Measurements from ENCODE around the gene ARMH4. TPM values are rescaled to one million over a fixed set of nuclear protein-coding genes. Genes with fewer than 3 reads are reported as not detected.

ARMH4 gene
- polyA plus RNA-seq, 1 donor (not counting 4 experiments of a cell fraction or from before 2014, with no cell fraction given) = 0.56 TPM

- Histone ChIP-seq H3K27ac (ENCODE audit: control insufficient read depth, insufficient read depth, low read length) (peak overlapping the region; percentile 26), H2AFZ (ENCODE audit: control insufficient read depth, low read length) (peak overlapping the region; percentile 87)
These were observed 19.1 kb upstream of the ARMH4 start for GRCh38 chr14:58171090-58171489.

GRCh38 chr14:58167891-58168290, 15.9 kb upstream of the ARMH4 start:
- Histone ChIP-seq H3K9me3 (ENCODE audit: control insufficient read depth, low read depth, low read length) (no peaks in the 10 kb centered on the region), H3K4me3 (ENCODE audit: control insufficient read depth in 2 of 3, extremely low read depth in 1 of 3, insufficient read depth in 2 of 3, low read depth in 1 of 3, low read length in 3 of 3) (no peak overlapping the region), H3K36me3 (ENCODE audit: control insufficient read depth in 2 of 2, extremely low read depth in 1 of 2, insufficient read depth in 2 of 2, low read length in 2 of 2) (no peaks in the 10 kb centered on the region), H3K4me2 (ENCODE audit: control insufficient read depth, extremely low read depth, insufficient read depth, low read depth, low read length) (no peak overlapping the region), H3K4me1 (ENCODE audit: control insufficient read depth, extremely low read depth, insufficient read depth, low read length) (peaks cover 22% of the 10 kb centered on the region), H3K79me2 (ENCODE audit: control insufficient read depth, insufficient read depth, low read length) (no peaks in the 10 kb centered on the region), H3K9ac (ENCODE audit: control insufficient read depth, extremely low read depth, insufficient read depth, low read length) (no peak overlapping the region), H4K20me1 (ENCODE audit: control insufficient read depth, extremely low read depth, insufficient read depth, low read length) (no peaks in the 10 kb centered on the region), H3K9me1 (ENCODE audit: control insufficient read depth, extremely low read depth, insufficient read depth, low read length) (no peaks in the 10 kb centered on the region), H3K27me3 (ENCODE audit: control insufficient read depth, extremely low read depth, insufficient read depth, low read length) (no peaks in the 10 kb centered on the region), H3K27ac (ENCODE audit: control insufficient read depth, insufficient read depth, low read length) (no peak overlapping the region), H2AFZ (ENCODE audit: control insufficient read depth, low read length) (no peak overlapping the region)
- TF ChIP-seq EZH2 (IDR thresholded peaks at IDR 0.05; ENCODE audit: low read length) (no peak), CTCF (optimal IDR thresholded peaks at IDR 0.05 in 1 of 3, IDR thresholded peaks at IDR 0.05 in 1 of 3, conservative IDR thresholded peaks at IDR 0.05 in 1 of 3; ENCODE audit: extremely low read depth in 1 of 3, insufficient read depth in 2 of 3, low read length in 3 of 3) (no peak)
- FAIRE-seq = no peak
- dilution Hi-C loops (cut with MboI; ENCODE audit: extremely low pct_ligation_motif_present, low sequenced_read_pairs) = no loop called here
- DNase-seq (ENCODE audit: low read depth, low spot score) = no peak

More at GRCh38 chr14:58171090-58171489, 19.1 kb upstream of the ARMH4 start:
- H3K36me3 ChIP-seq (ENCODE audit: control insufficient read depth in 2 of 2, extremely low read depth in 1 of 2, insufficient read depth in 2 of 2, low read length in 2 of 2) = no peaks in the 10 kb centered on the region
- peak overlapping the region in 2 of 3 experiments; percentile 13 to 38 for H3K4me3 ChIP-seq (ENCODE audit: control insufficient read depth in 2 of 3, extremely low read depth in 1 of 3, insufficient read depth in 2 of 3, low read depth in 1 of 3, low read length in 3 of 3)
- peak overlapping the region; percentile 74 for H3K4me2 ChIP-seq (ENCODE audit: control insufficient read depth, extremely low read depth, insufficient read depth, low read depth, low read length)
- peaks cover 15% of the 10 kb centered on the region for H3K4me1 ChIP-seq (ENCODE audit: control insufficient read depth, extremely low read depth, insufficient read depth, low read length)
- no peaks in the 10 kb centered on the region for H4K20me1 ChIP-seq (ENCODE audit: control insufficient read depth, extremely low read depth, insufficient read depth, low read length)
- peak; percentile 56 for FAIRE-seq
- no peaks in the 10 kb centered on the region for H3K9me3 ChIP-seq (ENCODE audit: control insufficient read depth, low read depth, low read length)
- H3K79me2 ChIP-seq (ENCODE audit: control insufficient read depth, insufficient read depth, low read length) = no peaks in the 10 kb centered on the region
- DNase-seq (ENCODE audit: low read depth, low spot score) = peak; percentile 30
- TF ChIP-seq CTCF (optimal IDR thresholded peaks at IDR 0.05 in 1 of 3, IDR thresholded peaks at IDR 0.05 in 1 of 3, conservative IDR thresholded peaks at IDR 0.05 in 1 of 3; ENCODE audit: extremely low read depth in 1 of 3, insufficient read depth in 2 of 3, low read length in 3 of 3) (no peak), EZH2 (IDR thresholded peaks at IDR 0.05; ENCODE audit: low read length) (no peak)
- no peak overlapping the region for H3K9ac ChIP-seq (ENCODE audit: control insufficient read depth, extremely low read depth, insufficient read depth, low read length)
- dilution Hi-C loops (cut with MboI; ENCODE audit: extremely low pct_ligation_motif_present, low sequenced_read_pairs) = no loop called here
- no peaks in the 10 kb centered on the region for H3K27me3 ChIP-seq (ENCODE audit: control insufficient read depth, extremely low read depth, insufficient read depth, low read length)
- no peaks in the 10 kb centered on the region for H3K9me1 ChIP-seq (ENCODE audit: control insufficient read depth, extremely low read depth, insufficient read depth, low read length)

Measured in keratinocyte (primary cell).